Astrocyte of the cerebellum (primary cell): ENCODE measurements around the gene KCNF1.

Experiments used
- DNase-seq: peaks from one replicate; pipeline ENCODE4 v3.0.0-alpha.2; 2011; ENCODE audit warnings: low read depth
- H3K4me3 ChIP-seq: 2 replicates; pipeline ENCODE4 v1.5.1; 2011; ENCODE audit warnings: mild to moderate bottlenecking, low read depth, low read length, moderate library complexity
- in situ Hi-C: cut with HindIII; loops from 2 replicates; pipeline ENCODE4 v1.10.0; 2017; ENCODE audit warnings: low sequenced_read_pairs
- TF ChIP-seq, protein P1 (sequence below): IDR thresholded peaks from 2 replicates; pipeline ENCODE4 v1.5.1; 2012; ENCODE audit warnings: low read length, low read depth, moderate library complexity, mild to moderate bottlenecking; ENCODE audit errors: missing control alignments

The KCNF1 gene

DNA sequence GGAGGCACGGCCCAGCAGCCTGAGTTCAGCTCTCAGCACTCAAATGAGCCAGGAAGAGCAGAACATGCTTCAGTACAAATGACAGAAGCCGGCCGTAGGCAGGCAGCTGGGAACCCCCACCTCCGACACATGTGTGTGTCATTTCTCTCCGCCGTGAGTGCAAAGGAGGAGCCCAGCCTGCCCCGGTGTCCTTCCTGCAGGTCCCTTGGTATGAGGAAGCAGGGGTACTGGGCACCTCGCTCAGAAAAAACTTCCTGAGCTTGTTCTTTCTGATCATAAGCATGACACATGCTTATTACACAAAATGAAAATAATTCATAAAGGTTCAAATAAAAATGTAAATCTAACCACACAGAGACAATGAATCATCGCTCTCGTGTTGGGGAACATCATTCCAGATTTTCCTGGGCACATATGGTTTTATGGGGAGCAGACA, 35.3 kb downstream of the KCNF1 start:
- no peak for DNase-seq
- TF ChIP-seq, protein P1, sequence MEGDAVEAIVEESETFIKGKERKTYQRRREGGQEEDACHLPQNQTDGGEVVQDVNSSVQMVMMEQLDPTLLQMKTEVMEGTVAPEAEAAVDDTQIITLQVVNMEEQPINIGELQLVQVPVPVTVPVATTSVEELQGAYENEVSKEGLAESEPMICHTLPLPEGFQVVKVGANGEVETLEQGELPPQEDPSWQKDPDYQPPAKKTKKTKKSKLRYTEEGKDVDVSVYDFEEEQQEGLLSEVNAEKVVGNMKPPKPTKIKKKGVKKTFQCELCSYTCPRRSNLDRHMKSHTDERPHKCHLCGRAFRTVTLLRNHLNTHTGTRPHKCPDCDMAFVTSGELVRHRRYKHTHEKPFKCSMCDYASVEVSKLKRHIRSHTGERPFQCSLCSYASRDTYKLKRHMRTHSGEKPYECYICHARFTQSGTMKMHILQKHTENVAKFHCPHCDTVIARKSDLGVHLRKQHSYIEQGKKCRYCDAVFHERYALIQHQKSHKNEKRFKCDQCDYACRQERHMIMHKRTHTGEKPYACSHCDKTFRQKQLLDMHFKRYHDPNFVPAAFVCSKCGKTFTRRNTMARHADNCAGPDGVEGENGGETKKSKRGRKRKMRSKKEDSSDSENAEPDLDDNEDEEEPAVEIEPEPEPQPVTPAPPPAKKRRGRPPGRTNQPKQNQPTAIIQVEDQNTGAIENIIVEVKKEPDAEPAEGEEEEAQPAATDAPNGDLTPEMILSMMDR = no peak
- no peak overlapping the region for H3K4me3 ChIP-seq

GRCh38 chr2:10947446-10948187, 35.9 kb downstream of the KCNF1 start:
- TF ChIP-seq, protein P1 = no peak
- no peak for DNase-seq
- H3K4me3 ChIP-seq = no peak overlapping the region
- in situ Hi-C loops = no loop called here

More for the DNA sequence above, 35.3 kb downstream of the KCNF1 start:
- in situ Hi-C loops = no loop called here

- TF ChIP-seq, protein P1 = no peak
- DNase-seq = no peak
- H3K4me3 ChIP-seq = no peak overlapping the region
- in situ Hi-C loops = no loop called here
Measured at GRCh38 chr2:10948188-10948564, 36.4 kb downstream of the KCNF1 start.

DNA sequence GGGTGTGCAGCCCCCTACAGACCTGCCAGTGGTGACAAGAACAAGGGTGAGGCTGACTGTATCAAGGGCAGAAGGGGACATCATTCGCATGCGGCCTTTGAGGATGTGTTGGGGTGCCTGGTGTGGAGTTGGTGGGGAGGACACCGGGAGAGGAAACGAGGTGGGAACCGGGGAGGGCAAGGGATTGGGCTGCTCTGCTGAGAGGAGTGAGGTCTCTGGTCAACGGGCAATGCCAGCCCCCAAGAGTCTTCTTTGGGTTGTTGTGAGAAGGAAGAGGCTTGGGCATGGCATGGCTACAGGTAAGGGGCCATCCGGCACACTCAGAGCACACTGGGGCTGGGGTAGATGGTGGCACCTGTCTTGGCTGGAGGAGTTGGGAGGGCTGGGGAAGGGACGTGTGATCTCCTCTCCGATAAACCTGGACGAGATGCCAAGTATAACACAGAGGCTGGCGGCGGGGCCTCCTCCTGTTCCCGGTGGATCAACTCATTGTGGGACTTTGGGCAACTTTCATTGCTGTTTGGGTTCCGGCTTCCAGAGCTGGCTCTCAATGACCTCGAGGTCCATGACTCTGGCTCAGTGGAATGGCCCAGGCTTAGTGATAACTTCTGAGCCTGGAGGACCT, 37.0 kb downstream of the KCNF1 start:
- TF ChIP-seq, protein P1 = no peak

DNA sequence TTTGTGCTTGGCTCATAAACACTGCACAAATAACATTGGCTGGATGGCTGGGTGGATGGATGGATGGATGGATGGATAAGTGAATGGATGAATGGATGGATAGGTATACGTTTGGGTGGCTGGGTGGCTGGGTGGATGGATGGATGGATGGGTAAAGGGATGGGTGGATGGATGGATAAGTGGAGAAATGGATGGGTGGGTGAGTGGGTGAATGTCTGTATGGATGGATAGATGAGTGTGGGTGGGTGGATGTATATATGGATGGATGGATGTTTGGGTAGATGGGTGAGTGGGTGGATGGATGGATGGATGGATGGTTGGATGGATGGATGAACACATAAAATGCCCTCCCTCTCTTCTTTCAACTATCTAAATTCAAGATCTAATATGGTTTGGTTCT, 38.1 kb downstream of the KCNF1 start:
- TF ChIP-seq, protein P1 = no peak
- H3K4me3 ChIP-seq = no peak overlapping the region
- no peak for DNase-seq
- in situ Hi-C loops = no loop called here

More for the DNA sequence above, 37.0 kb downstream of the KCNF1 start:
- no peak overlapping the region for H3K4me3 ChIP-seq
- no peak for DNase-seq
- in situ Hi-C loops = no loop called here

- in situ Hi-C loops = no loop called here
Measured at GRCh38 chr2:10951558-10952414, 40.1 kb downstream of the KCNF1 start.

More at GRCh38 chr2:10951558-10952414, 40.1 kb downstream of the KCNF1 start:
- TF ChIP-seq, protein P1 = no peak
- H3K4me3 ChIP-seq = no peak overlapping the region
- DNase-seq = no peak
